ENCODE data around the gene MMP23B.
"Not testable (repeated sequence)": the region's sequence is repeated elsewhere in the genome, so short reads cannot be mapped to it uniquely, and the experiment has no call there.

DNA sequence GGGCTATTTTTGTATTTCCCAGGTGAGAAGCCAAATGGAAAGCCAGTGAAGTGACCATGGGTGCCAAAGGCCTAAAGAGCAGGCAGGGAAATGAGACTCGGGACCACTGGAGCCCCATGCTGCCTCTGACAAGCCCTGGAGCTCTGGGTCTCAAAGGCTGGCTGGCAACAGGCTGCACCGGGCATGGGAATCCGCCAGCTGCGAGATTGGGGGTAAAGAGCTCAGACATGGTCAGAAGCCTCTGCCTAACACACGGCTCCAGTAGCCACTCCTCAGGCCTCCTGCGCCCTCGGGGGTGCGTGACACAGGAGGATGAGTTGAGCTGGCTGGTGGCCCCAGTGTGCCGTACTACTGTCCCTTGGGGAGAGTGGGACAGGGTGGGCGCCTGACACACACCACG, 32.3 kb downstream of the MMP23B start:
- TF ChIP-seq, protein P1, sequence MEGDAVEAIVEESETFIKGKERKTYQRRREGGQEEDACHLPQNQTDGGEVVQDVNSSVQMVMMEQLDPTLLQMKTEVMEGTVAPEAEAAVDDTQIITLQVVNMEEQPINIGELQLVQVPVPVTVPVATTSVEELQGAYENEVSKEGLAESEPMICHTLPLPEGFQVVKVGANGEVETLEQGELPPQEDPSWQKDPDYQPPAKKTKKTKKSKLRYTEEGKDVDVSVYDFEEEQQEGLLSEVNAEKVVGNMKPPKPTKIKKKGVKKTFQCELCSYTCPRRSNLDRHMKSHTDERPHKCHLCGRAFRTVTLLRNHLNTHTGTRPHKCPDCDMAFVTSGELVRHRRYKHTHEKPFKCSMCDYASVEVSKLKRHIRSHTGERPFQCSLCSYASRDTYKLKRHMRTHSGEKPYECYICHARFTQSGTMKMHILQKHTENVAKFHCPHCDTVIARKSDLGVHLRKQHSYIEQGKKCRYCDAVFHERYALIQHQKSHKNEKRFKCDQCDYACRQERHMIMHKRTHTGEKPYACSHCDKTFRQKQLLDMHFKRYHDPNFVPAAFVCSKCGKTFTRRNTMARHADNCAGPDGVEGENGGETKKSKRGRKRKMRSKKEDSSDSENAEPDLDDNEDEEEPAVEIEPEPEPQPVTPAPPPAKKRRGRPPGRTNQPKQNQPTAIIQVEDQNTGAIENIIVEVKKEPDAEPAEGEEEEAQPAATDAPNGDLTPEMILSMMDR (IDR thresholded peaks at IDR 0.05) = not testable (repeated sequence)
- TF ChIP-seq POLR2A (IDR thresholded peaks at IDR 0.05) = not testable (repeated sequence)

Data from right lobe of liver (tissue), 4 donors.